H1 (cell line): ENCODE results near the gene RAB25. TPM values are rescaled to one million over a fixed set of nuclear protein-coding genes. Genes with fewer than 3 reads are reported as not detected.
A peak's percentile ranks its signal among the peaks of the same experiment; 100 is the strongest.

ENCODE experiments used
- CTCF ChIA-PET: fragments of 300-600 bp; sonication (Branson Sonifier 250); formaldehyde crosslinking; loops from one replicate; lab custom pipeline; 2021; ENCODE audit not compliant: partially characterized antibody; lab: Charles Lee
- POLR2A ChIA-PET: fragments of 300-600 bp; sonication (Branson Sonifier 250); formaldehyde crosslinking; loops from one replicate; lab custom pipeline; 2021; ENCODE audit warnings: inconsistent platforms; ENCODE audit not compliant: partially characterized antibody; lab: Charles Lee
- DNase-seq, 2 experiments: peaks; one replicate each; pipeline versions ENCODE4 v3.0.0 to v3.0.0-alpha.2; 2010 to 2022; ENCODE audit warnings: low spot score in 2 of 2, low read depth in 1 of 2, mixed read lengths in 1 of 2
- FAIRE-seq: peaks from 2 replicates; lab custom pipeline; 2011; peaks lifted over from hg19 to GRCh38; lab: Jason Lieb, UNC
- H2AFZ ChIP-seq: 2 replicates; pipeline ENCODE4 v1.8.1; 2012; ENCODE audit warnings: low read length, inconsistent platforms
- H2AK5ac ChIP-seq: 2 replicates; pipeline ENCODE4 v1.6.1; 2013; ENCODE audit warnings: low read depth, low read length
- H2BK120ac ChIP-seq: replicated peaks from 2 replicates; pipeline ENCODE3; 2013; ENCODE audit warnings: low read depth, low read length, inconsistent platforms
- H2BK12ac ChIP-seq: 2 replicates; pipeline ENCODE4 v1.6.1; 2013; ENCODE audit warnings: low read depth, low read length
- H2BK15ac ChIP-seq: 2 replicates; pipeline ENCODE4 v1.6.1; 2013; ENCODE audit warnings: low read length
- H2BK20ac ChIP-seq: 2 replicates; pipeline ENCODE4 v1.6.1; 2013; ENCODE audit warnings: low read length
- H2BK5ac ChIP-seq: 2 replicates; pipeline ENCODE4 v1.6.1; 2013; ENCODE audit warnings: low read depth, low read length
- H3K14ac ChIP-seq: 2 replicates; pipeline ENCODE4 v1.6.1; 2013; ENCODE audit warnings: inconsistent platforms; ENCODE audit not compliant: insufficient read length
- H3K18ac ChIP-seq: 2 replicates; pipeline ENCODE4 v1.6.1; 2013; ENCODE audit warnings: low read length; ENCODE audit errors: extremely low read depth
- H3K23ac ChIP-seq: 2 replicates; pipeline ENCODE4 v1.6.1; 2013; ENCODE audit warnings: inconsistent platforms; ENCODE audit not compliant: insufficient read length
- H3K23me2 ChIP-seq: 2 replicates; pipeline ENCODE4 v1.6.1; 2013; ENCODE audit warnings: low read depth, low read length
- H3K27ac ChIP-seq: 2 replicates; pipeline ENCODE4 v1.6.1; 2011; ENCODE audit warnings: low read depth, low read length, inconsistent platforms
- H3K27me3 ChIP-seq, 4 experiments: replicated peaks in 1 of 4; 1 replicate in 1 of 4; 2 replicates in 3 of 4; pipeline versions ENCODE4 v1.6.1 to v1.8.1; 2011 to 2013; ENCODE audit warnings: low read length in 3 of 4, mild to moderate bottlenecking in 3 of 4, inconsistent platforms in 2 of 4, mixed read lengths in 2 of 4, moderate library complexity in 1 of 4; ENCODE audit not compliant: control insufficient read depth in 3 of 4, insufficient read depth in 3 of 4; ENCODE audit errors: extremely low read depth in 1 of 4
- H3K36me3 ChIP-seq, 4 experiments: 2 replicates each; pipeline versions ENCODE4 v1.6.1 to v1.8.1; 2011 to 2013; ENCODE audit warnings: mild to moderate bottlenecking in 4 of 4, low read length in 3 of 4, moderate library complexity in 2 of 4, control low read depth in 1 of 4, inconsistent platforms in 1 of 4; ENCODE audit not compliant: insufficient read depth in 4 of 4, control insufficient read depth in 2 of 4
- H3K4ac ChIP-seq: replicated peaks from 2 replicates; pipeline ENCODE3; 2013; ENCODE audit warnings: low read length, low read depth, mixed read lengths, inconsistent platforms; ENCODE audit not compliant: insufficient read length
- H3K4me1 ChIP-seq, 4 experiments: replicated peaks in 1 of 4; 1 replicate in 1 of 4; 2 replicates in 3 of 4; pipeline versions ENCODE4 v1.6.1 to v1.8.1; 2011 to 2013; ENCODE audit warnings: low read length in 3 of 4, inconsistent platforms in 2 of 4, mixed read lengths in 1 of 4; ENCODE audit not compliant: insufficient read depth in 4 of 4, control insufficient read depth in 3 of 4
- H3K4me2 ChIP-seq, 2 experiments: 2 replicates each; pipeline versions ENCODE4 v1.6.1 to v1.8.1; 2011 to 2013; ENCODE audit warnings: low read depth in 2 of 2, low read length in 2 of 2, control low read depth in 1 of 2, inconsistent platforms in 1 of 2, mild to moderate bottlenecking in 1 of 2; ENCODE audit not compliant: insufficient read depth in 1 of 2
- H3K4me3 ChIP-seq, 4 experiments: fragments of 200-600, 300-600 bp in 1 of 4; sonication (generic), shearing (Covaris generic), sonication (Bioruptor Twin) in 1 of 4; 2 replicates each; pipeline versions ENCODE4 v1.5.1 to v1.8.1; 2011 to 2016; ENCODE audit warnings: low read length in 4 of 4, low read depth in 3 of 4, control low read depth in 2 of 4, inconsistent platforms in 2 of 4, mild to moderate bottlenecking in 2 of 4, mixed read lengths in 1 of 4, moderate library complexity in 1 of 4; ENCODE audit not compliant: insufficient read depth in 2 of 4; ENCODE audit errors: extremely low read depth in 1 of 4
- H3K56ac ChIP-seq: replicated peaks from 2 replicates; pipeline ENCODE3; 2013; ENCODE audit warnings: low read depth, mild to moderate bottlenecking, mixed read lengths, low read length, inconsistent platforms; ENCODE audit not compliant: insufficient read length
- H3K79me1 ChIP-seq: 2 replicates; pipeline ENCODE4 v1.6.1; 2013; ENCODE audit warnings: low read depth, low read length, control low read depth
- H3K79me2 ChIP-seq, 2 experiments: 2 replicates each; pipeline versions ENCODE4 v1.6.1 to v1.8.1; 2012 to 2013; ENCODE audit warnings: low read length in 2 of 2, mild to moderate bottlenecking in 2 of 2, inconsistent platforms in 1 of 2; ENCODE audit not compliant: insufficient read depth in 2 of 2, control insufficient read depth in 1 of 2
- H3K9ac ChIP-seq, 4 experiments: replicated peaks in 1 of 4; 1 replicate in 1 of 4; 2 replicates in 3 of 4; pipeline versions ENCODE4 v1.6.1 to v1.8.1; 2011 to 2013; ENCODE audit warnings: low read depth in 3 of 4, low read length in 3 of 4, control low read depth in 2 of 4, mild to moderate bottlenecking in 2 of 4, moderate library complexity in 2 of 4, inconsistent platforms in 1 of 4; ENCODE audit errors: extremely low read depth in 1 of 4
- H3K9me3 ChIP-seq, 2 experiments: 2 replicates each; pipeline versions ENCODE4 v1.6.1 to v1.8.1; 2012 to 2013; ENCODE audit warnings: mild to moderate bottlenecking in 2 of 2, moderate library complexity in 2 of 2, control low read depth in 1 of 2, inconsistent platforms in 1 of 2, low read depth in 1 of 2, low read length in 1 of 2, mixed read lengths in 1 of 2; ENCODE audit not compliant: insufficient read depth in 2 of 2
- H4K20me1 ChIP-seq, 2 experiments: replicated peaks in 1 of 2; 2 replicates each; pipeline versions ENCODE3 to v1.8.1; 2011 to 2013; ENCODE audit warnings: inconsistent platforms in 2 of 2, low read length in 2 of 2, mild to moderate bottlenecking in 1 of 2; ENCODE audit not compliant: insufficient read depth in 2 of 2, control insufficient read depth in 1 of 2
- H4K5ac ChIP-seq: 2 replicates; pipeline ENCODE4 v1.6.1; 2013; ENCODE audit warnings: low read length, low read depth, mixed read lengths, inconsistent platforms; ENCODE audit not compliant: insufficient read length
- H4K8ac ChIP-seq: 2 replicates; pipeline ENCODE4 v1.8.0; 2013; ENCODE audit warnings: mild to moderate bottlenecking, moderate library complexity, low read length, inconsistent platforms; ENCODE audit not compliant: insufficient read depth; ENCODE audit errors: extremely low read depth
- H4K91ac ChIP-seq: replicated peaks from 2 replicates; pipeline ENCODE3; 2013; ENCODE audit warnings: low read length, mixed read lengths, inconsistent platforms; ENCODE audit not compliant: insufficient read length
- BACH1 ChIP-seq: IDR thresholded peaks from 2 replicates; pipeline ENCODE4 v1.6.1; 2012; ENCODE audit warnings: low read length, improper control_type of control experiment
- CBX8 ChIP-seq: fragments of 300-800, 300-1000 bp; sonication (generic); IDR thresholded peaks from 2 replicates; pipeline ENCODE4 v1.7.1; 2016; ENCODE audit warnings: low read depth, low read length, borderline replicate concordance
- CEBPB ChIP-seq: IDR thresholded peaks from 2 replicates; pipeline ENCODE4 v1.6.1; 2012; ENCODE audit warnings: low read depth, low read length
- GABPA ChIP-seq: IDR thresholded peaks from 2 replicates; pipeline ENCODE4 v1.6.1; 2011; ENCODE audit warnings: mild to moderate bottlenecking, low read length, moderate library complexity, borderline replicate concordance; ENCODE audit not compliant: insufficient read depth
- HDAC6 ChIP-seq: IDR thresholded peaks from one replicate; pipeline ENCODE4 v1.7.1; 2012; ENCODE audit warnings: low read depth, mild to moderate bottlenecking, inconsistent platforms, low read length, moderate library complexity
- JUN ChIP-seq: IDR thresholded peaks from 2 replicates; pipeline ENCODE4 v1.6.1; 2011; ENCODE audit warnings: low read depth, mild to moderate bottlenecking, improper control_type of control experiment, low read length
- JUND ChIP-seq: IDR thresholded peaks from 2 replicates; pipeline ENCODE4 v1.6.1; 2011; ENCODE audit warnings: mild to moderate bottlenecking, improper control_type of control experiment, low read length
- KDM1A ChIP-seq: fragments of 200-600, 300-600 bp; sonication (generic); IDR thresholded peaks from 2 replicates; pipeline ENCODE4 v1.7.1; 2016; ENCODE audit warnings: mild to moderate bottlenecking, low read length, borderline replicate concordance
- MAFK ChIP-seq: IDR thresholded peaks from 2 replicates; pipeline ENCODE4 v1.6.1; 2012; ENCODE audit warnings: low read depth, mild to moderate bottlenecking, improper control_type of control experiment, low read length
- NRF1 ChIP-seq: IDR thresholded peaks from 2 replicates; pipeline ENCODE4 v1.6.1; 2011; ENCODE audit warnings: mild to moderate bottlenecking, low read depth, low read length, improper control_type of control experiment
- RFX5 ChIP-seq: IDR thresholded peaks from 2 replicates; pipeline ENCODE4 v1.6.1; 2011; ENCODE audit warnings: low read depth, low read length, improper control_type of control experiment, borderline replicate concordance
- SIRT6 ChIP-seq: IDR thresholded peaks from one replicate; pipeline ENCODE4 v1.7.1; 2012; ENCODE audit warnings: low read length, inconsistent platforms
- SRF ChIP-seq: IDR thresholded peaks from 2 replicates; pipeline ENCODE4 v1.6.1; 2011; ENCODE audit warnings: mild to moderate bottlenecking, low read depth, low read length, moderate library complexity
- TAF1 ChIP-seq: IDR thresholded peaks from 2 replicates; pipeline ENCODE4 v1.6.1; 2011; ENCODE audit warnings: mild to moderate bottlenecking, low read depth, low read length
- TBP ChIP-seq: IDR thresholded peaks from 2 replicates; pipeline ENCODE4 v1.6.1; 2011; ENCODE audit warnings: low read depth, low read length, improper control_type of control experiment
- WGBS, 2 experiments: shearing (Covaris generic) in 1 of 2; methylation state at CpG; one replicate each; pipeline versions ENCODE4 v1.1.6 to v1.1.7; 2013 to 2015; ENCODE audit warnings: low lambda C conversion rate in 2 of 2, mixed read lengths in 2 of 2, inconsistent platforms in 1 of 2, low coverage in 1 of 2, missing lambda C conversion rate in 1 of 2; ENCODE audit not compliant: insufficient replicate concordance in 2 of 2, insufficient coverage in 1 of 2, insufficient read length in 1 of 2; ENCODE audit errors: extremely low coverage in 1 of 2, missing lambda C conversion rate in 1 of 2; 5-methylcytosine and 5-hydroxymethylcytosine counted together
- polyA plus RNA-seq, 7 experiments: library from polyadenylated mRNA; depleted of rRNA in 3 of 7; stranded (reverse) in 5 of 7; unstranded in 2 of 7; fragments of >200 nt in 5 of 7; fragments of 200-250 nt in 2 of 7; gene quantifications; 1 replicate in 5 of 7; 2 replicates in 1 of 7; 4 replicates in 1 of 7; pipeline versions ENCODE4 v1.2.1 to v1.2.3, GENCODE V29; 2011 to 2013; ENCODE audit warnings: missing spikeins in 2 of 7, mixed read lengths in 2 of 7
- total RNA-seq: library from RNA; stranded (reverse); fragmentation: NEBNext Ultra II Directional; extraction: Animal tissue kit (Norgen Biotek cat#: 25700); gene quantifications from 2 replicates; pipeline ENCODE4 v1.2.1, GENCODE V29; 2021

The RAB25 gene
- total and polyA plus RNA-seq, 2 of the 8 experiments (the other 6 are each of a cell fraction or from before 2014, with no cell fraction given), result 34.8 to 98.2 TPM

DNA sequence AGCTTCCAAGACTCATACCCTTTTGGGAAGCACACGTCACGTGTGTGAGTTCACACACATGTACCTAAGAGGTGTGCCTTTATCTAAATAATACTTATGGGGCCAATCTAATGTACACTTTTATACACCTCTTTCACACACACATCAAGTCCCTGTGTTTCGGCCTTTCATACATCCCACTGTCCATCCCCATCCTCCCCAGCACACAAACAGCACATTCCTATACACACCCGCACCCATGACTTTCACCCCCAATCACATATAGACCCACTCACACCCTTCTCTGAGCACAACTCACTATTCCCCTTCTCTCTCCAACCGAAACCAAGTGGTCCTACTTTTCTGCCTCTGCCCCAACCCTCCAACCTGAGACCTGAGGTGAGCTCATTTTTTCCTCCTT, 17.8 kb downstream of the RAB25 start:
- Histone ChIP-seq H2AFZ (no peak overlapping the region), H4K20me1 (peaks cover 10 to 27% of the 10 kb centered on the region in 2 experiments), H2BK12ac (0 out of 2 replicates have a peak overlapping the region, but pooled peaks have one; percentile 43), H2AK5ac (0 out of 2 replicates have a peak overlapping the region, but pooled peaks have one; percentile 48), H3K56ac (no peak overlapping the region), H3K4me1 (peaks cover 13 to 45% (median 37%) of the 10 kb centered on the region in 4 experiments), H2BK15ac (peak overlapping the region; percentile 46; the same call in 1 of the 2 replicates), H3K9ac (no peak overlapping the region), H3K23me2 (peaks cover 14% of the 10 kb centered on the region), H3K18ac (no peak overlapping the region), H3K23ac (no peak overlapping the region), H3K79me2 (peaks cover 19 to 60% of the 10 kb centered on the region in 2 experiments), H3K4me2 (peak overlapping the region; percentile 53 to 79; a peak in 3 of 4 replicates), H3K4ac (no peak overlapping the region), H4K8ac (no peak overlapping the region), H3K79me1 (peaks cover 21% of the 10 kb centered on the region), H3K14ac (no peak overlapping the region), H2BK5ac (no peak overlapping the region), H3K36me3 (peaks cover 3 to 26% (median 9%) of the 10 kb centered on the region in 4 experiments; a peak in 6 of 8 replicates), H2BK20ac (0 out of 2 replicates have a peak overlapping the region, but pooled peaks have one; percentile 56), H3K4me3 (peak overlapping the region in 1 of 4 experiments; percentile 28; a peak in 2 of 8 replicates), H3K27me3 (no peaks in the 10 kb centered on the region), H4K91ac (no peak overlapping the region), H3K9me3 (no peaks in the 10 kb centered on the region), H2BK120ac (no peak overlapping the region), H3K27ac (no peak overlapping the region), H4K5ac (no peak overlapping the region)
- POLR2A ChIA-PET, result interaction anchor here (0.7 to 3.4 kb wide), 11 partner anchors 10 to 101 kb away, joined by 3 to 20 read pairs (median 5); partner anchors contain the start of genes ARHGEF2, LAMTOR2, LMNA and RAB25
- CTCF ChIA-PET, result interaction anchor here (0.8 to 2.5 kb wide), 9 partner anchors 10 to 102 kb away, joined by 3 to 17 read pairs (median 3); no protein-coding TSS in a partner anchor
- 85% methylated on average over 5 of the region's 5 CpGs; no CpG with 5 or more reads in 1 of the 2 experiments for WGBS, 2 experiments
- DNase-seq (no peak), FAIRE-seq (no peak)
- no peak for TF ChIP-seq HDAC6
- no peak for TF ChIP-seq JUND
- no peak for TF ChIP-seq RFX5
- no peak for TF ChIP-seq NRF1
- TF ChIP-seq KDM1A, result no peak
- no peak for TF ChIP-seq SRF
- TF ChIP-seq BACH1, result no peak
- no peak for TF ChIP-seq MAFK
- TF ChIP-seq JUN, result no peak
- no peak for TF ChIP-seq CEBPB
- TF ChIP-seq CBX8, result no peak
- no peak for TF ChIP-seq TBP
- no peak for TF ChIP-seq TAF1
- no peak for TF ChIP-seq GABPA
- TF ChIP-seq SIRT6, result no peak
